HG02970 (cell line): ENCODE results near the gene PSG5.
"Not testable (repeated sequence)": the region's sequence is repeated elsewhere in the genome, so short reads cannot be mapped to it uniquely, and the experiment has no call there.

Experiments
- ATAC-seq: cut with Tn5 transposase; IDR thresholded peaks from one replicate; pipeline ENCODE4 v1.9.1; 2021; ENCODE audit warnings: mild to moderate bottlenecking, moderate library complexity, moderate number of reproducible peaks; ENCODE audit not compliant: unreplicated experiment, low FRiP score

Gene PSG5

GRCh38 chr19:43186311-43186935 is at the start of gene PSG5:
TSS of gene PSG5 (minus strand) at chr19:43186536. CDS start at chr19:43186405, 131 bp downstream.
- ATAC-seq = not testable (repeated sequence)

- not testable (repeated sequence) for ATAC-seq
These were observed 49.4 kb upstream of the PSG5 start for GRCh38 chr19:43235686-43236085.

GRCh38 chr19:43229315-43229714 is 43.0 kb upstream of the PSG5 start:
- ATAC-seq = no peak

- not testable (repeated sequence) for ATAC-seq
These were observed 42.4 kb upstream of the PSG5 start for GRCh38 chr19:43228730-43229129.

GRCh38 chr19:43226986-43227385 is 40.6 kb upstream of the PSG5 start:
- not testable (repeated sequence) for ATAC-seq

GRCh38 chr19:43224855-43225253 is 38.5 kb upstream of the PSG5 start:
- ATAC-seq = no peak

GRCh38 chr19:43224201-43224854 is 38.0 kb upstream of the PSG5 start:
- not testable (repeated sequence) for ATAC-seq

- ATAC-seq = not testable (repeated sequence)
These were observed 35.6 kb upstream of the PSG5 start for GRCh38 chr19:43221891-43222290.

GRCh38 chr19:43219136-43219535 is 32.8 kb upstream of the PSG5 start:
- ATAC-seq = not testable (repeated sequence)

- not testable (repeated sequence) for ATAC-seq
These were observed 29.5 kb upstream of the PSG5 start for GRCh38 chr19:43215881-43216280.

GRCh38 chr19:43207991-43208390 is 21.7 kb upstream of the PSG5 start:
- no peak for ATAC-seq

GRCh38 chr19:43207174-43207573 is 20.8 kb upstream of the PSG5 start:
- ATAC-seq = not testable (repeated sequence)

GRCh38 chr19:43205471-43206105 is 19.3 kb upstream of the PSG5 start, which contains the start of gene PSG4:
TSS of gene PSG4 (minus strand) at chr19:43205638. CDS start at chr19:43205536, 102 bp downstream.
- ATAC-seq = not testable (repeated sequence)

- ATAC-seq = not testable (repeated sequence)
These were observed 17.3 kb upstream of the PSG5 start for GRCh38 chr19:43203611-43204010.

GRCh38 chr19:43201891-43202290 is 15.6 kb upstream of the PSG5 start:
- ATAC-seq = not testable (repeated sequence)

- not testable (repeated sequence) for ATAC-seq
These were observed 15.0 kb upstream of the PSG5 start for GRCh38 chr19:43201337-43201801.

GRCh38 chr19:43198686-43199419 is 12.5 kb upstream of the PSG5 start:
- ATAC-seq = not testable (repeated sequence)

GRCh38 chr19:43197666-43198397 is 11.5 kb upstream of the PSG5 start:
- not testable (repeated sequence) for ATAC-seq

- not testable (repeated sequence) for ATAC-seq
These were observed 8.1 kb upstream of the PSG5 start for GRCh38 chr19:43194397-43194796.
